Activated CD4-positive, alpha-beta T cell treated with anti-CD3 and anti-CD28 coated beads, Interleukin-2, amount 10 ng/mL, durations not matched to agents 24 days and 14 days (primary cell): ENCODE data around the gene RAP1GDS1. TPM values are rescaled to one million over a fixed set of nuclear protein-coding genes. Genes with fewer than 3 reads are reported as not detected.

Experiments
- DNase-seq: peaks from one replicate; pipeline ENCODE4 v3.0.0; 2022
- H3K27ac Mint-ChIP-seq: one replicate; pipeline ENCODE4 v1.8.0; 2022; ENCODE audit warnings: mild to moderate bottlenecking, mixed read lengths
- H3K27me3 Mint-ChIP-seq: one replicate; pipeline ENCODE4 v1.8.0; 2022; ENCODE audit warnings: mixed read lengths
- H3K36me3 Mint-ChIP-seq: one replicate; pipeline ENCODE4 v1.8.0; 2022; ENCODE audit warnings: low read depth, mild to moderate bottlenecking, mixed read lengths
- H3K4me1 Mint-ChIP-seq: one replicate; pipeline ENCODE4 v1.8.0; 2021; ENCODE audit warnings: mixed read lengths
- H3K4me3 Mint-ChIP-seq: one replicate; pipeline ENCODE4 v1.8.0; 2022; ENCODE audit warnings: mild to moderate bottlenecking, moderate library complexity, mixed read lengths
- H3K9me3 Mint-ChIP-seq: one replicate; pipeline ENCODE4 v1.8.0; 2021; ENCODE audit warnings: mixed read lengths
- intact Hi-C: fragments of 100-400 bp; cut with micrococcal nuclease; formaldehyde crosslinking; loops from one replicate; pipeline ENCODE4 v1.15.1; 2023
- total RNA-seq: library from RNA; stranded (reverse); gene quantifications from 2 replicates; pipeline ENCODE4 v1.2.3, GENCODE V29; 2022

The RAP1GDS1 gene
- total RNA-seq: 54.7 and 60.2 TPM in 2 replicates

- peak; percentile 97 for DNase-seq
- peaks cover 35% of the 10 kb centered on the region for H3K4me1 Mint-ChIP-seq
Measured at GRCh38 chr4:98260579-98261404, at the start of gene RAP1GDS1. Gene RAP1GDS1 (plus strand): TSS chr4:98261384. CDS start chr4:98261566, 182 bp downstream.

GRCh38 chr4:98222306-98222705 lies 38.9 kb upstream of the RAP1GDS1 start:
- H3K4me1 Mint-ChIP-seq: no peaks in the 10 kb centered on the region
- no peaks in the 10 kb centered on the region for H3K9me3 Mint-ChIP-seq
- H3K36me3 Mint-ChIP-seq: no peaks in the 10 kb centered on the region
- no peak for DNase-seq
- peaks cover 6% of the 10 kb centered on the region for H3K27me3 Mint-ChIP-seq
- no peak overlapping the region for H3K27ac Mint-ChIP-seq
- no peak overlapping the region for H3K4me3 Mint-ChIP-seq
- intact Hi-C loops: no loop called here

More at GRCh38 chr4:98260579-98261404, at the start of gene RAP1GDS1:
- intact Hi-C loops: loop anchor here (1.0 to 10.0 kb wide), 7 partner anchors 117 to 1302 kb away; partner anchors contain the start of genes EIF4E, METAP1, STPG2 and TRMT10A
- Mint-ChIP-seq H3K36me3 (peaks cover 10% of the 10 kb centered on the region), H3K4me3 (peak within 1 kb of the TSS; percentile 99), H3K27ac (peak within 1 kb of the TSS; percentile 96), H3K9me3 (no peaks in the 10 kb centered on the region), H3K27me3 (peaks cover 4% of the 10 kb centered on the region)

DNA sequence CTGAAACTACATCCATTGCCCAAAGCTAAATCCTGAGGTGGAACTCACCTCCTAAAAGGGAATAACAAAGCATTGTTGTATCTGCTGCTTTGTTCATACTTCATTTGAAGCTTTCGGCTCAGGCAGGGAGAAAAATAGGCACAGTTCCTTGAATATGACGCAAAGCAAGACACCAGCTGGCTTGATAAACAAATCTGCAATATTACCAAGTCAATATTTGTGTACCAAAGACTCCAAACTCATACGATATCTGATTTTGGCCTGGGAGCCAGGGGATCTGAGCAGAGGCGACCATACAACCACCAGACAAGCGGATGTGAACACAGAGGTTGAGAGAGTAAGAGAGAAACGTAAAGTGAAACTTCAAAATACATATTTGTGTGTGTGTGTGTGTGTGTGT lies 34.8 kb upstream of the RAP1GDS1 start:
- Mint-ChIP-seq H3K27me3 (no peaks in the 10 kb centered on the region), H3K36me3 (no peaks in the 10 kb centered on the region)

DNA sequence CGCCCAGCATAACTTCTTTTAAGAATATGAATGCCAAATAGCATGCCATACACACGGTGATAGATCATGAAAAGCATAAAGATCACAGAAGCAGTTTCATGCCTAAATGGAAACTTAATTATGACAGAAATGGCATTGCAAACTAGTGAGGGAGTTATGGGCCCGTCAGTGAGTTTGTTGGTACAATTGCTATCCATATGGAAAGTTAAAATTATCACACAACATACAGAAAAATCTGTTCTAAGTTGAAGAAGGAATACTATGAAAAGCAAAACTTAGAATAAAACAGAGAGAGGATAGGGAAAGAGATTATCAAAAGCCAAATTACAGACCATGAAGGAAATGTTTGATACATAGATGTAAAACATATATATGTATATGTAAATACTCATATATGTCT lies 30.2 kb upstream of the RAP1GDS1 start:
- H3K27me3 Mint-ChIP-seq: peaks cover 2% of the 10 kb centered on the region
- H3K36me3 Mint-ChIP-seq: no peaks in the 10 kb centered on the region
- H3K4me3 Mint-ChIP-seq: no peak overlapping the region
- DNase-seq: no peak
- H3K27ac Mint-ChIP-seq: no peak overlapping the region
- intact Hi-C loops: no loop called here
- no peaks in the 10 kb centered on the region for H3K9me3 Mint-ChIP-seq
- no peaks in the 10 kb centered on the region for H3K4me1 Mint-ChIP-seq

More for the DNA sequence above, 34.8 kb upstream of the RAP1GDS1 start:
- Mint-ChIP-seq H3K27ac (no peak overlapping the region), H3K9me3 (no peaks in the 10 kb centered on the region), H3K4me3 (no peak overlapping the region), H3K4me1 (no peaks in the 10 kb centered on the region)
- DNase-seq: no peak
- intact Hi-C loops: no loop called here

- Mint-ChIP-seq H3K9me3 (no peaks in the 10 kb centered on the region), H3K4me3 (no peak overlapping the region), H3K36me3 (no peaks in the 10 kb centered on the region), H3K4me1 (no peaks in the 10 kb centered on the region), H3K27ac (no peak overlapping the region), H3K27me3 (peaks cover 5% of the 10 kb centered on the region)
- no peak for DNase-seq
- intact Hi-C loops: no loop called here
Measured at GRCh38 chr4:98232202-98232601, 29.0 kb upstream of the RAP1GDS1 start.

DNA sequence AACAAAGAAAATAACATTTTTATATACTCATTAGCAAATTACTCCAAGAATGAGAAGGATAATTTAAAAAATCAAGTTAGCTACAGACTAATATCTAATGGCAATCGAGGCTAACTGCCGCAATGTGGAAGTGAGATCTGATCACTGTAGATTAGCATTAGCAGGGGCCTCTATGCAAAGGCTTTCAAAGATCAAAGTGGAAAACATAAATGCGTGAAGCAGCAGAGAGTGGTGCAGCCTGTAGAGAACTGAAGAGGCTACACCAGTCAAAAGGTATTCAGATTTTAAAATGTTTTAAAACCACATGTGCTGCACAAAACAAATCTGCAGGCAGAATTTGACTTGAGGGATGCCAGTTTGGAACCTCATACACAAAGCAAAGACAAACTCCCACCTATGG lies 24.0 kb upstream of the RAP1GDS1 start:
- Mint-ChIP-seq H3K4me1 (no peaks in the 10 kb centered on the region), H3K4me3 (no peak overlapping the region), H3K9me3 (no peaks in the 10 kb centered on the region), H3K27ac (no peak overlapping the region), H3K27me3 (peaks cover 23% of the 10 kb centered on the region), H3K36me3 (no peaks in the 10 kb centered on the region)
- DNase-seq: no peak
- intact Hi-C loops: no loop called here

GRCh38 chr4:98242063-98242462 lies 19.1 kb upstream of the RAP1GDS1 start:
- intact Hi-C loops: no loop called here
- H3K9me3 Mint-ChIP-seq: peaks cover 5% of the 10 kb centered on the region
- H3K4me1 Mint-ChIP-seq: no peaks in the 10 kb centered on the region
- H3K4me3 Mint-ChIP-seq: no peak overlapping the region
- H3K27me3 Mint-ChIP-seq: peaks cover 30% of the 10 kb centered on the region
- H3K36me3 Mint-ChIP-seq: no peaks in the 10 kb centered on the region
- no peak overlapping the region for H3K27ac Mint-ChIP-seq
- DNase-seq: no peak

DNA sequence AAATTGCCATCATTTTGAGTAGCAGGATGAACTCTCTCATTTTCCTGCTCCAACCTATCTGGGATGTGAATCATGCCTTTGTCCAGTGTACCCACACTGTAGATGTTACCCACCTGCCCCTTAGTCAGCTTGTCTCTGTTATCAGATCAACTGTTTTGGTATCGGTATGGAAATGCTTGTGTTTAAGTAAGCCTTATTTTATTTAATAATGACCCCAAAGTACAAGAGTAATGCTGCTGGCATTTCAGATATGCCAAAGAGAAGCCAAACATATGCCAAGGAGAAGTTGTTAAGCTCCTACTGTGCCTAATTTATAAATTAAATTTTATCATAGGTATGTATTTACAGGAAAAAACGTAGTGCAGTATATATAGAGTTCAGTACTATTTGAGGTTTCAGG lies 18.6 kb upstream of the RAP1GDS1 start:
- Mint-ChIP-seq H3K9me3 (peaks cover 5% of the 10 kb centered on the region), H3K27me3 (peaks cover 29% of the 10 kb centered on the region), H3K4me1 (no peaks in the 10 kb centered on the region), H3K36me3 (no peaks in the 10 kb centered on the region), H3K27ac (no peak overlapping the region), H3K4me3 (no peak overlapping the region)
- no peak for DNase-seq
- intact Hi-C loops: no loop called here

- H3K36me3 Mint-ChIP-seq: no peaks in the 10 kb centered on the region
- no peak for DNase-seq
- no peak overlapping the region for H3K27ac Mint-ChIP-seq
- intact Hi-C loops: no loop called here
- peaks cover 11% of the 10 kb centered on the region for H3K4me1 Mint-ChIP-seq
- H3K27me3 Mint-ChIP-seq: peaks cover 18% of the 10 kb centered on the region
- H3K4me3 Mint-ChIP-seq: no peak overlapping the region
- H3K9me3 Mint-ChIP-seq: peaks cover 19% of the 10 kb centered on the region
Measured at GRCh38 chr4:98245226-98245625, 16.0 kb upstream of the RAP1GDS1 start.

DNA sequence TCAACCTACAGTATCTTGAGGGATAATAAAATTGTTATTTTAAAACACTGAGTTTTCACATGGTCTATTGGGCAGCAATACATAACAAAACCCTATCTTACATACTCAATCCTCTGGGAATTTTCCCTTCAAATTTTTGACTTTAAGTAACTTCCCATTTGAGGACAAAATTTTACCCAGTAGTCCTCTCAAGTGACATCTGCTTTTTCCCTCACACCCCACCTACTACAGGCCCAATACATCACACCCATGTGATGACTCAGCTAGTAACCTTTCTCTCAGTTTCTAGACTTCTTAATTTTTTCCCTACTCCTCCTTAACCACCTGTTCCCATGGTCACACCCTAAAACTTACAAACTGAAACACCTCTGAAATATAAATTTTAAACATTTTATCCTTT lies 12.2 kb upstream of the RAP1GDS1 start:
- intact Hi-C loops: no loop called here
- DNase-seq: peak; percentile 36
- Mint-ChIP-seq H3K36me3 (no peaks in the 10 kb centered on the region), H3K4me3 (no peak overlapping the region), H3K4me1 (peaks cover 11% of the 10 kb centered on the region), H3K27me3 (peaks cover 7% of the 10 kb centered on the region), H3K9me3 (peaks cover 28% of the 10 kb centered on the region), H3K27ac (no peak overlapping the region)

DNA sequence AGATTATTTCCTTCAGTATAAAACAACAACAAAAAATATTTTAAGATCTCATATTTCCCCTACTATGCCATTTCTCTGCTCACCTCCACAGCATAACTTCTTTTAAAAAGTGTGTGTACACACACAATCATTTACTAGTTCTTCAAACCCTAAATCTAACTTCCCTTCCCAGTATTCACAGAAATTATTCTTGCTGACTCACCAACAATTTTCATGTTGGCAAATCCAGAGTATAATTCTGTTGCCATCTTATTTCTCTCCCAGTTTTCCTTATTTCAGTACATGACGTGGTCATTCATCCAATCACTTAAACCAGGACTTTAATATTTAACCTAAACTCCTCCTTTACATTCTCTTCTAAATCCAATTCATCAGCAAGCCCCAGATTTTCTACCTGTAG lies 11.4 kb upstream of the RAP1GDS1 start:
- peaks cover 11% of the 10 kb centered on the region for H3K4me1 Mint-ChIP-seq
- H3K27ac Mint-ChIP-seq: no peak overlapping the region
- no peak for DNase-seq
- H3K9me3 Mint-ChIP-seq: peaks cover 24% of the 10 kb centered on the region
- H3K27me3 Mint-ChIP-seq: peaks cover 2% of the 10 kb centered on the region
- intact Hi-C loops: no loop called here
- H3K36me3 Mint-ChIP-seq: no peaks in the 10 kb centered on the region
- no peak overlapping the region for H3K4me3 Mint-ChIP-seq

DNA sequence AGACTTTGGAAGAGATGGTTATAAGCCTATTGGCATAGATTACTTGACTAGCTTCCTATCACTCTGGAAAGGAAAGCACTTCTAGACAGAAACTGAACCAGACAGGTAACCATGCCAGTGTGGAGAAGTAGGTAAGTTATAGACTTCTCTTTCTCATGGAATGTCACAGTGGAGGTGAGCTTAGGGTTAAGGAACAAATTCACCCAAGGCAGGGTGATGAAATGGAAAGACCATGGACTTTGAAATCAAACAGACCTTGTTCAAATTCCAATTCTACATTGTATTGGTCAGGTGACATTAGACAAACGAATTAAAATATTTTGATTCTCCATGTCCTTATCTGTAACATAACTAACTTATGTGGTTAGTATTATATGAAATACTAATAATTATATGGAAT lies 7.7 kb upstream of the RAP1GDS1 start:
- intact Hi-C loops: no loop called here
- DNase-seq: no peak
- Mint-ChIP-seq H3K4me3 (no peak overlapping the region), H3K4me1 (peaks cover 11% of the 10 kb centered on the region), H3K9me3 (peaks cover 20% of the 10 kb centered on the region), H3K27ac (no peak overlapping the region), H3K36me3 (no peaks in the 10 kb centered on the region), H3K27me3 (peaks cover 1% of the 10 kb centered on the region)

- no peak for DNase-seq
- Mint-ChIP-seq H3K4me1 (peaks cover 30% of the 10 kb centered on the region), H3K4me3 (peak overlapping the region; percentile 95), H3K27me3 (peaks cover 4% of the 10 kb centered on the region), H3K9me3 (no peaks in the 10 kb centered on the region), H3K36me3 (peaks cover 10% of the 10 kb centered on the region), H3K27ac (peak overlapping the region; percentile 96)
- intact Hi-C loops: loop anchor here (2.0 to 10.0 kb wide), 4 partner anchors 147 to 1302 kb away; partner anchors contain the start of gene TRMT10A
Measured at GRCh38 chr4:98260047-98260578, 1.1 kb upstream of the RAP1GDS1 start.
